ENCODE results near the gene SENP1.

SENP1 gene

GRCh38 chr12:48009471-48009870 lies 96.4 kb downstream of the SENP1 start:
- Mint-ChIP-seq H3K27me3 (peaks cover 71% of the 10 kb centered on the region), H3K4me1 (peaks cover 11% of the 10 kb centered on the region), H3K27ac (no peak overlapping the region), H3K4me3 (no peak overlapping the region), H3K9me3 (no peaks in the 10 kb centered on the region)
- no peak for ATAC-seq
- DNase-seq: no peak

- ATAC-seq (no peak), DNase-seq (no peak)
- no peak overlapping the region for H3K4me3 Mint-ChIP-seq
- peaks cover 12% of the 10 kb centered on the region for H3K4me1 Mint-ChIP-seq
- H3K27ac Mint-ChIP-seq: no peak overlapping the region
- H3K27me3 Mint-ChIP-seq: peaks cover 77% of the 10 kb centered on the region
- no peaks in the 10 kb centered on the region for H3K9me3 Mint-ChIP-seq
Measured at GRCh38 chr12:48008950-48009349, 96.9 kb downstream of the SENP1 start.

GRCh38 chr12:48008349-48008748 lies 97.5 kb downstream of the SENP1 start:
- H3K9me3 Mint-ChIP-seq: no peaks in the 10 kb centered on the region
- H3K27me3 Mint-ChIP-seq: peaks cover 83% of the 10 kb centered on the region
- no peak overlapping the region for H3K4me3 Mint-ChIP-seq
- no peak for DNase-seq
- H3K4me1 Mint-ChIP-seq: peaks cover 18% of the 10 kb centered on the region
- no peak for ATAC-seq
- H3K27ac Mint-ChIP-seq: no peak overlapping the region

GRCh38 chr12:48007206-48007605 lies 98.7 kb downstream of the SENP1 start:
- Mint-ChIP-seq H3K27me3 (peaks cover 94% of the 10 kb centered on the region), H3K27ac (no peak overlapping the region), H3K4me1 (peaks cover 29% of the 10 kb centered on the region), H3K4me3 (no peak overlapping the region), H3K9me3 (no peaks in the 10 kb centered on the region)
- ATAC-seq (no peak), DNase-seq (no peak)

GRCh38 chr12:48005750-48006021 lies 100.2 kb downstream of the SENP1 start:
- ATAC-seq: no peak
- Mint-ChIP-seq H3K4me1 (peaks cover 44% of the 10 kb centered on the region), H3K9me3 (no peaks in the 10 kb centered on the region), H3K4me3 (peak overlapping the region; percentile 49 to 68), H3K27me3 (peaks cover 100% of the 10 kb centered on the region), H3K27ac (no peak overlapping the region)
- no peak for DNase-seq

- DNase-seq (no peak), ATAC-seq (no peak)
- Mint-ChIP-seq H3K4me1 (peaks cover 45% of the 10 kb centered on the region), H3K27me3 (peaks cover 100% of the 10 kb centered on the region), H3K4me3 (peak overlapping the region; percentile 49 to 68), H3K27ac (no peak overlapping the region), H3K9me3 (no peaks in the 10 kb centered on the region)
Measured at GRCh38 chr12:48005001-48005749, 100.7 kb downstream of the SENP1 start.

- H3K9me3 Mint-ChIP-seq: no peaks in the 10 kb centered on the region
Measured at GRCh38 chr12:48004053-48004941, 101.6 kb downstream of the SENP1 start, which contains the start of gene COL2A1. TSS of gene COL2A1 (minus strand) at chr12:48004476. CDS start at chr12:48004321, 155 bp downstream.

GRCh38 chr12:48003226-48004052 lies 102.4 kb downstream of the SENP1 start:
- Mint-ChIP-seq H3K4me1 (peaks cover 45% of the 10 kb centered on the region), H3K27ac (no peak overlapping the region), H3K9me3 (no peaks in the 10 kb centered on the region), H3K27me3 (peaks cover 100% of the 10 kb centered on the region), H3K4me3 (peak overlapping the region; percentile 78 to 84)
- peak in 1 of 2 donors; percentile 30 for DNase-seq
- ATAC-seq: peak; percentile 54

More at GRCh38 chr12:48004053-48004941, 101.6 kb downstream of the SENP1 start, which contains the start of gene COL2A1:
- Mint-ChIP-seq H3K4me3 (peak within 1 kb of the TSS; percentile 78 to 84), H3K27me3 (peaks cover 100% of the 10 kb centered on the region), H3K27ac (no peak within 1 kb of the TSS), H3K4me1 (peaks cover 45% of the 10 kb centered on the region)
- peak; percentile 72 for ATAC-seq
- DNase-seq: peak; percentile 34 to 37

- no peaks in the 10 kb centered on the region for H3K9me3 Mint-ChIP-seq
- peaks cover 100% of the 10 kb centered on the region for H3K27me3 Mint-ChIP-seq
- no peak overlapping the region for H3K27ac Mint-ChIP-seq
- DNase-seq: no peak
- peaks cover 45% of the 10 kb centered on the region for H3K4me1 Mint-ChIP-seq
- ATAC-seq: no peak
- peak overlapping the region; percentile 78 to 84 for H3K4me3 Mint-ChIP-seq
Measured at GRCh38 chr12:48002773-48003218, 103.1 kb downstream of the SENP1 start.

- Mint-ChIP-seq H3K27ac (no peak overlapping the region), H3K27me3 (peaks cover 100% of the 10 kb centered on the region), H3K4me3 (peak overlapping the region; percentile 78 to 84), H3K9me3 (no peaks in the 10 kb centered on the region), H3K4me1 (peaks cover 45% of the 10 kb centered on the region)
- DNase-seq: no peak
- no peak for ATAC-seq
Measured at GRCh38 chr12:48002414-48002730, 103.5 kb downstream of the SENP1 start.

- no peaks in the 10 kb centered on the region for H3K9me3 Mint-ChIP-seq
- H3K27ac Mint-ChIP-seq: peak overlapping the region in 1 of 2 donors; percentile 30
- H3K4me1 Mint-ChIP-seq: peaks cover 45% of the 10 kb centered on the region
- ATAC-seq: peak; percentile 9
- no peak for DNase-seq
- H3K4me3 Mint-ChIP-seq: peak overlapping the region; percentile 78 to 84
- peaks cover 98% of the 10 kb centered on the region for H3K27me3 Mint-ChIP-seq
Measured at GRCh38 chr12:48001505-48002413, 104.1 kb downstream of the SENP1 start.

- Mint-ChIP-seq H3K4me1 (peaks cover 45% of the 10 kb centered on the region), H3K27ac (peak overlapping the region in 1 of 2 donors; percentile 30), H3K4me3 (peak overlapping the region; percentile 78 to 84), H3K9me3 (no peaks in the 10 kb centered on the region), H3K27me3 (peaks cover 91% of the 10 kb centered on the region)
- ATAC-seq: no peak
- DNase-seq: no peak
Measured at GRCh38 chr12:48000878-48001504, 104.9 kb downstream of the SENP1 start.

GRCh38 chr12:47999816-48000215 lies 106.1 kb downstream of the SENP1 start:
- no peaks in the 10 kb centered on the region for H3K9me3 Mint-ChIP-seq
- H3K4me3 Mint-ChIP-seq: no peak overlapping the region
- H3K4me1 Mint-ChIP-seq: peaks cover 35% of the 10 kb centered on the region
- ATAC-seq (no peak), DNase-seq (no peak)
- H3K27ac Mint-ChIP-seq: no peak overlapping the region
- peaks cover 91% of the 10 kb centered on the region for H3K27me3 Mint-ChIP-seq

- Mint-ChIP-seq H3K4me1 (peaks cover 16% of the 10 kb centered on the region), H3K9me3 (no peaks in the 10 kb centered on the region), H3K27ac (no peak overlapping the region), H3K27me3 (peaks cover 91% of the 10 kb centered on the region), H3K4me3 (no peak overlapping the region)
- DNase-seq (no peak), ATAC-seq (no peak)
Measured at GRCh38 chr12:47997321-47997720, 108.6 kb downstream of the SENP1 start.
